ENCODE results near the gene SOWAHB. TPM values are rescaled to one million over a fixed set of nuclear protein-coding genes. Genes with fewer than 3 reads are reported as not detected.

Gene SOWAHB
- 0.08 TPM in 1 of 2 replicates, not detected in the other for total RNA-seq (2014; rRNA removed; shearing (Covaris generic))
- not detected in 2 replicates for total RNA-seq (2022)
- not detected for Bru-seq, nascent RNA
- BruChase-seq, experiment 1, labeled RNA remaining after a 6-hour chase = not detected
- BruChase-seq, experiment 2, labeled RNA remaining after a 2-hour chase = not detected
- long read RNA-seq = 0 reads

GRCh38 chr4:76897536-76898384 is at the start of gene SOWAHB:
Gene SOWAHB, minus strand, starts transcription at chr4:76898144. Its CDS starts 295 bp downstream, at chr4:76897849.
- Histone ChIP-seq H3K9me2 (ENCODE audit: insufficient read depth, low read length) (no peaks in the 10 kb centered on the region), H3K4me2 (ENCODE audit: low read length) (no peak within 1 kb of the TSS), H3K27ac (ENCODE audit: low read depth, low read length, poor library complexity, severe bottlenecking) (no peak within 1 kb of the TSS), H2AFZ (ENCODE audit: low read length) (no peak within 1 kb of the TSS), H3K79me2 (ENCODE audit: insufficient read depth, low read depth, low read length) (no peaks in the 10 kb centered on the region), H3K9me3 (ENCODE audit: low read length) (no peaks in the 10 kb centered on the region), H3K4me3 (ENCODE audit: low read depth, low read length, poor library complexity, severe bottlenecking) (no peak within 1 kb of the TSS), H4K20me1 (ENCODE audit: insufficient read depth, low read length) (no peaks in the 10 kb centered on the region), H3K4me1 (ENCODE audit: insufficient read depth, low read length, poor library complexity, severe bottlenecking) (no peaks in the 10 kb centered on the region), H3K36me3 (ENCODE audit: insufficient read depth, low read length) (no peaks in the 10 kb centered on the region)
- BruUV-seq (replicated peaks) = no TSS peak
- ChIA-PET POLR2A (interaction anchor here (0.6 kb wide), 1 partner anchor 168 kb away, joined by 3 read pairs; no protein-coding TSS in a partner anchor), CTCF (ENCODE audit: unreplicated experiment) (no interaction called here)
- intact Hi-C loops (cut with micrococcal nuclease; ENCODE audit: unreplicated experiment) = no loop called here
- DNase-seq (ENCODE audit: low spot score) = no peak
- no peak for TF ChIP-seq CTCF (conservative IDR thresholded peaks at IDR 0.05; ENCODE audit: low read length)

- Histone ChIP-seq H3K4me3 (ENCODE audit: low read depth, low read length, poor library complexity, severe bottlenecking) (no peak overlapping the region), H3K9me3 (ENCODE audit: low read length) (no peaks in the 10 kb centered on the region), H3K27ac (ENCODE audit: low read depth, low read length, poor library complexity, severe bottlenecking) (no peak overlapping the region), H3K79me2 (ENCODE audit: insufficient read depth, low read depth, low read length) (no peaks in the 10 kb centered on the region; the same call in 1 of the 2 replicates), H3K4me1 (ENCODE audit: insufficient read depth, low read length, poor library complexity, severe bottlenecking) (peaks cover 8% of the 10 kb centered on the region), H4K20me1 (ENCODE audit: insufficient read depth, low read length) (no peaks in the 10 kb centered on the region), H2AFZ (ENCODE audit: low read length) (no peak overlapping the region), H3K4me2 (ENCODE audit: low read length) (no peak overlapping the region), H3K9me2 (ENCODE audit: insufficient read depth, low read length) (no peaks in the 10 kb centered on the region), H3K36me3 (ENCODE audit: insufficient read depth, low read length) (no peaks in the 10 kb centered on the region)
- CTCF ChIA-PET (ENCODE audit: unreplicated experiment) = no interaction called here
- DNase-seq (ENCODE audit: low spot score) = no peak
- intact Hi-C loops (cut with micrococcal nuclease; ENCODE audit: unreplicated experiment) = no loop called here
- no TSS peak for BruUV-seq (replicated peaks)
- no peak for TF ChIP-seq EZH2phosphoT487 (IDR thresholded peaks at IDR 0.05; ENCODE audit: borderline replicate concordance, low read depth, low read length)
- no peak for TF ChIP-seq CTCF (conservative IDR thresholded peaks at IDR 0.05; ENCODE audit: low read length)
- POLR2A ChIA-PET = no interaction called here
Observed at GRCh38 chr4:76947369-76947768, 49.4 kb upstream of the SOWAHB start.

- no peak for DNase-seq (ENCODE audit: low spot score)
- POLR2A ChIA-PET = no interaction called here
- CTCF ChIA-PET (ENCODE audit: unreplicated experiment) = no interaction called here
- Histone ChIP-seq H3K36me3 (ENCODE audit: insufficient read depth, low read length) (no peaks in the 10 kb centered on the region), H3K79me2 (ENCODE audit: insufficient read depth, low read depth, low read length) (no peaks in the 10 kb centered on the region), H4K20me1 (ENCODE audit: insufficient read depth, low read length) (no peaks in the 10 kb centered on the region), H3K9me3 (ENCODE audit: low read length) (no peaks in the 10 kb centered on the region), H3K27ac (ENCODE audit: low read depth, low read length, poor library complexity, severe bottlenecking) (no peak overlapping the region), H3K4me2 (ENCODE audit: low read length) (no peak overlapping the region), H3K9me2 (ENCODE audit: insufficient read depth, low read length) (no peaks in the 10 kb centered on the region), H2AFZ (ENCODE audit: low read length) (no peak overlapping the region), H3K4me3 (ENCODE audit: low read depth, low read length, poor library complexity, severe bottlenecking) (no peak overlapping the region), H3K4me1 (ENCODE audit: insufficient read depth, low read length, poor library complexity, severe bottlenecking) (no peaks in the 10 kb centered on the region)
- TF ChIP-seq EZH2phosphoT487 (IDR thresholded peaks at IDR 0.05; ENCODE audit: borderline replicate concordance, low read depth, low read length) (no peak), CTCF (conservative IDR thresholded peaks at IDR 0.05; ENCODE audit: low read length) (no peak)
- BruUV-seq (replicated peaks) = no TSS peak
- intact Hi-C loops (cut with micrococcal nuclease; ENCODE audit: unreplicated experiment) = no loop called here
Observed at GRCh38 chr4:76943790-76944189, 45.8 kb upstream of the SOWAHB start.

Data from OCI-LY7 (cell line).